GM12875 (cell line): ENCODE data around the gene CD48.

Experiments used
- H3K4me3 ChIP-seq: one replicate; pipeline ENCODE4 v1.5.1; 2011; ENCODE audit warnings: low read depth, low read length, control low read depth
- CTCF ChIP-seq: IDR thresholded peaks from 2 replicates; pipeline ENCODE4 v1.5.1; 2011; ENCODE audit warnings: low read depth, mild to moderate bottlenecking, control low read depth, inconsistent platforms, low read length, moderate library complexity, borderline replicate concordance; ENCODE audit not compliant: insufficient read depth

The CD48 gene, protein sequence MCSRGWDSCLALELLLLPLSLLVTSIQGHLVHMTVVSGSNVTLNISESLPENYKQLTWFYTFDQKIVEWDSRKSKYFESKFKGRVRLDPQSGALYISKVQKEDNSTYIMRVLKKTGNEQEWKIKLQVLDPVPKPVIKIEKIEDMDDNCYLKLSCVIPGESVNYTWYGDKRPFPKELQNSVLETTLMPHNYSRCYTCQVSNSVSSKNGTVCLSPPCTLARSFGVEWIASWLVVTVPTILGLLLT

DNA sequence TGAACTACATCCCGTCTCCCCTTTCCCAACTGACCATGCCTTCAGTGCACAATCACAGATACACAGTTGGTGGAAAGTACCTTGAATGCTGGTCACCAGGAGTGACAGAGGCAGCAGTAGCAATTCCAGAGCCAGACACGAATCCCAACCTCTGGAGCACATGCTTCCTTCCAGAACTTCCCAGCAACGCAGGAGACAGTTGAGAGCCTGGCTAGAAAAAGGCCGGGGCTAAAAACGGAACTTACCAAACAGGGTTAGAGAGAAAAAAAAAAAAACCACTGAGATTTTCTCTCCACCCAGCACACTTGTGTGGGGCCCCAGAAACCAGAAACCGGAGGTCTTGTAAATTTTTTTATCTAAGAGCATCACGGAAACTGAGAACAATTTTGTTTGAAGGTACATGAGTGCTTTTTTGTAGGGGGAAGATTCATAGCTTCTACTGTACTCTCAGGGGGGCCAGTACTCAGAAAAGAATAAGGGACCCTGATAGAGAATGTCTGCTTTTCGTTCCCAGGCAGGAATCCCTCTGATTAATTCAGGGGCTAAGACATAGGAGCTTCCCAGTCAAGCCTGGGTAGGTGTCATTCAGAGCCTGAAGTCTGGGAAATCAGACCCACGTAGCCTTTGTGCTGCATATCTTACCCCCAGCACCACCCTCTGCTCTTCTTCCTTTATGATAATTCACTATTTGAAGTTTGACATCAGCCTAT is at the start of gene CD48:
TSS of gene CD48 (minus strand) at position 221 of the 710 bp plus-strand sequence. CDS start at position 162, 59 bp downstream.
- H3K4me3 ChIP-seq: peak within 1 kb of the TSS; percentile 70
- TF ChIP-seq CTCF: no peak

GRCh38 chr1:160761046-160761445 is 49.4 kb upstream of the CD48 start:
- H3K4me3 ChIP-seq: no peak overlapping the region
- no peak for TF ChIP-seq CTCF

DNA sequence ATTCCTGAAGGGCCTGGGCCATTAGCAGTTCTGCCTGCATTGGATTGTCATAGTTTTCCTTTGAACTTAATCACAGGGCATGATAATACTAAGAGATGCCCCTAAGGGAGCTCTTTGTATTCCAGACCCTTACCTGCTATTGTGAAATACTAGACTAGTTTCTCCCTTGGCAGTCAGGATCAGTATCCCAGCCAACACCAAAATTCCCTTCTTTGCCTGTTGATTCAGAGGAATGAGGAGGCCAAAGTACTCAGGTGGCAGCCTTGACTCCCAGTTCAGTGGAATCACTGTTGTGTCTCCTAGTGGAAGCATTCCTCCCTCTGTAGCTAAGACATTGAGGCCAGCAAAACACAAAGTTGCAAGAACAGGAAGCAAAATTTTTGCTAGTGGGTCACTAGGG is 48.1 kb upstream of the CD48 start:
- no peak for TF ChIP-seq CTCF
- no peak overlapping the region for H3K4me3 ChIP-seq

DNA sequence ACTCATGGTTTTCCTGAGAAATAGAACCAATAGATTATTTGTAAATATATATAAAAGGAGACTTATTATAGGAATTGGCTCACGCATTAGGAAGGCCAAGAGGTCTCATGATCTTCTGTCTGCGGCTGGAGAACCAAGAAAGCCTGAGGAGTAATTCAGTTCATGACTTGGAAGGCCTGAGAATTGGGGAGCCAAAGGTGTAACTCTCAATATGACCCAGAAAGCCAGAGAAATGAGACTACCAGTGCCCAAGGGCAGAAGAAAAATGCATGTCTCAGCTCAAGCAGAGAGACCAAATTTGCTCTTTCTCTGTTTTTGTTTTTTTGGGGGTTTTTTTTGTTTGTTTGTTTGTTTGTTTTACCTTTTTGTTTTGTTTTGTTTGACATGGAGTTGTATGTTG is 46.9 kb upstream of the CD48 start:
- no peak for TF ChIP-seq CTCF
- no peak overlapping the region for H3K4me3 ChIP-seq

- no peak overlapping the region for H3K4me3 ChIP-seq
- no peak for TF ChIP-seq CTCF
Measured at GRCh38 chr1:160756849-160757201, 45.2 kb upstream of the CD48 start.

- no peak for TF ChIP-seq CTCF
Measured at GRCh38 chr1:160755911-160756848, 44.6 kb upstream of the CD48 start.

More at GRCh38 chr1:160755911-160756848, 44.6 kb upstream of the CD48 start:
- H3K4me3 ChIP-seq: no peak overlapping the region
